Astrocyte of the spinal cord (primary cell): ENCODE data around the gene OXNAD1.
A peak's percentile ranks its signal among the peaks of the same experiment; 100 is the strongest.

Source experiments
- DNase-seq: peaks from one replicate; pipeline ENCODE4 v3.0.0; 2011; ENCODE audit warnings: low read depth, low spot score
- H3K4me3 ChIP-seq: 2 replicates; pipeline ENCODE4 v1.5.1; 2011; ENCODE audit warnings: low read depth, mild to moderate bottlenecking, low read length, moderate library complexity
- CTCF ChIP-seq: IDR thresholded peaks from 2 replicates; pipeline ENCODE4 v1.5.1; 2012; ENCODE audit warnings: low read depth, mild to moderate bottlenecking, low read length, inconsistent platforms
- in situ Hi-C: cut with HindIII; loops from 2 replicates; pipeline ENCODE4 v1.10.0; 2017; ENCODE audit warnings: low sequenced_read_pairs

Gene OXNAD1

GRCh38 chr3:16227566-16227965 lies 37.4 kb upstream of the OXNAD1 start:
- TF ChIP-seq CTCF, result no peak
- DNase-seq, result no peak
- no peak overlapping the region for H3K4me3 ChIP-seq
- in situ Hi-C loops, result no loop called here

GRCh38 chr3:16229681-16230080 lies 35.3 kb upstream of the OXNAD1 start:
- H3K4me3 ChIP-seq, result no peak overlapping the region
- no peak for TF ChIP-seq CTCF
- no peak for DNase-seq
- in situ Hi-C loops, result no loop called here

- DNase-seq, result no peak
- H3K4me3 ChIP-seq, result no peak overlapping the region
- in situ Hi-C loops, result no loop called here
- no peak for TF ChIP-seq CTCF
These were observed 33.0 kb upstream of the OXNAD1 start for GRCh38 chr3:16231983-16232382.

- H3K4me3 ChIP-seq, result no peak overlapping the region
- TF ChIP-seq CTCF, result no peak
- in situ Hi-C loops, result no loop called here
- DNase-seq, result no peak
These were observed 31.2 kb upstream of the OXNAD1 start for GRCh38 chr3:16233806-16234205.

- in situ Hi-C loops, result no loop called here
- TF ChIP-seq CTCF, result no peak
- no peak overlapping the region for H3K4me3 ChIP-seq
- no peak for DNase-seq
These were observed 30.7 kb upstream of the OXNAD1 start for GRCh38 chr3:16234281-16234680.

GRCh38 chr3:16236030-16236639 lies 28.9 kb upstream of the OXNAD1 start:
- no peak for TF ChIP-seq CTCF
- no peak overlapping the region for H3K4me3 ChIP-seq
- in situ Hi-C loops, result no loop called here
- DNase-seq, result no peak

- H3K4me3 ChIP-seq, result no peak overlapping the region
- peak; percentile 21 for DNase-seq
- no peak for TF ChIP-seq CTCF
- in situ Hi-C loops, result no loop called here
These were observed 28.1 kb upstream of the OXNAD1 start for GRCh38 chr3:16236856-16237393.
